Activated CD4-positive, alpha-beta T cell treated with anti-CD3 and anti-CD28 coated beads for 48 hours (primary cell): Measurements from ENCODE around the gene OR5L1.

Experiments
- DNase-seq: peaks from one replicate; pipeline ENCODE4 v3.0.0-alpha.2; 2020

The OR5L1 gene

DNA sequence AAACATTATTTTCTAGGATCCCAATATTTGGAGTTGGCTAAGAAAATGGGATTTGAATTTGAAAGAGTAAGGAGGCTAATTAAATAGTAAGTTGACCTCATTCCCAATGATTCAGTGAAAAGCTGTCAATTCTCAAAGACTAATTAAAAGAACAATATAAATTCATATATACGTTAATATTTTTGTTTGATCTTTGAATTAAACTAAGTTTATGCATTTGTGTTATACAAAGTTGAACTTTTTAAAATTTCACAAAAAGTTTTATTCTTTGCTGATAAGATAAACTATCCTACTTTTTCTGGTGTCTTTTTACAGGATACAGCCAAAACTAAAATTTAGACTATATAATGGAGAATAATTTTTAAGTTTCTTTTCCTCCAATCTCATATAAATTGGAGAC is at the start of gene OR5L1:
Gene OR5L1, plus strand, starts transcription at position 301 of the 400 bp plus-strand sequence. CDS start 100 bp downstream, outside the sequence.
- no peak for DNase-seq

DNA sequence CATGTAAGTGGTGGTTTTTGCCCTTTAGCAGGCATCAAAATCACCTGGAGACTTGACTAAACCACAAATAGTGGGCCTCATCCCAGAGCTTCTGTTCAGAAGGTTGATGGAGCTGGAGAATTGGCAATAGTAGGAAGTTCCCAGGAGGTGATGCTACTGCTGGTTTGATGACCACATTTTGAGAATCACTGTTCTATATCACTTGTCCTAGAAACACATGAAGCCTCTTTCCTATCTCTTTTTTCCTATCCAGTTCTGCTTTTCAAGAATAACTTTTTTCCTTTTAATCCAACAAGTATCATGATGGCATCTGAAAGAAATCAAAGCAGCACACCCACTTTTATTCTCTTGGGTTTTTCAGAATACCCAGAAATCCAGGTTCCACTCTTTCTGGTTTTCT is 38.0 kb upstream of the OR5L1 start, which contains the start of gene OR5D13:
Gene OR5D13, plus strand, starts transcription at position 301 of the 400 bp plus-strand sequence. Its CDS starts 0 bp downstream, at position 301.
- DNase-seq, result no peak

DNA sequence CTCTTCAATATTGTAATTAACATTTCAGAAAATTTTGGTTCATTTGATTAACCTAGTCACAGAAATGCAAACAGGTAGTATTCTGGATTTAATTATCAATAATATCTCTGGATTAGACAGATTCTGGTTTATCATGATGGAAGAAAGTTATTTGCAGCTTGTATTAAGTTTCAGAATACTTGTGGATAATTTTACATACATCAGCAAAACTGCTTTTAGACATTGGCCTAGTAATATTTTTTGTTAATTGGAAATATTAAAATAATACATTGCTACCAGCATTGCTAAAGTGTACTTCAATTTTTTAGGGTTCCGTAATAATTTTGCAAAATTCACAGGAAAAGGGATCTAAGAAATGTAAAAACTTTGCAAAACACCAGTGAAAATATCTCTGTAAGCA is 19.6 kb upstream of the OR5L1 start:
- DNase-seq, result no peak

- no peak for DNase-seq
Observed at GRCh38 chr11:55793321-55793720, 17.8 kb upstream of the OR5L1 start.

- no peak for DNase-seq
Observed at GRCh38 chr11:55795256-55795655, 15.9 kb upstream of the OR5L1 start, which contains the start of gene OR5D14. OR5D14 (plus strand) TSS chr11:55795556; CDS start chr11:55795556, 0 bp downstream.

DNA sequence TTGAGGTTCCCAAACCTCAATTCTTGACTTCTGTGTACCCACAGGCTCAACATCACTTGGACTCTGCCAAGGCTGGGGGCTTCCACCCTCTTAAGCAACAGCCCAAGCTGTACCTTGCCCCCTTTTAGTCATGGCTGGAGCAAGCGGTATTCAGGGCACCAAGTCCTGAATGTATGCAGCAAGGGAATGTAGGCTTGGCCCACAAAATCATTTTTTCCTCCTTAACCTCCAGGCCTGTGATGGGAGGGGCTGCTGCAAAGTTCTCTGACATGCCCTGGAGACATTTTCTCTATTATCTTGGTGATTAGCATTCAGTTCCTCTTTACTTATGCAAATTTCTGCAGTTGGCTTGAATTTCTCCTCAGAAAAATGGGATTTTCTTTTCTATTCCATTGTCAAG is 4.9 kb upstream of the OR5L1 start:
- no peak for DNase-seq

- no peak for DNase-seq
Observed at GRCh38 chr11:55819330-55819729, 8.2 kb downstream of the OR5L1 start, which contains the start of gene OR5D18. OR5D18 (plus strand) TSS chr11:55819630; CDS start chr11:55819630, 0 bp downstream.

- no peak for DNase-seq
Observed at GRCh38 chr11:55826919-55827318, 15.8 kb downstream of the OR5L1 start, which contains the start of gene OR5L2. OR5L2 (plus strand) TSS chr11:55827219; CDS start chr11:55827219, 0 bp downstream.

- no peak for DNase-seq
Observed at GRCh38 chr11:55838452-55838851, 27.3 kb downstream of the OR5L1 start, which contains the start of gene OR5D16. OR5D16 (plus strand) TSS chr11:55838752; CDS start chr11:55838752, 0 bp downstream.

GRCh38 chr11:55847453-55847852 is 36.3 kb downstream of the OR5L1 start:
- DNase-seq, result no peak

DNA sequence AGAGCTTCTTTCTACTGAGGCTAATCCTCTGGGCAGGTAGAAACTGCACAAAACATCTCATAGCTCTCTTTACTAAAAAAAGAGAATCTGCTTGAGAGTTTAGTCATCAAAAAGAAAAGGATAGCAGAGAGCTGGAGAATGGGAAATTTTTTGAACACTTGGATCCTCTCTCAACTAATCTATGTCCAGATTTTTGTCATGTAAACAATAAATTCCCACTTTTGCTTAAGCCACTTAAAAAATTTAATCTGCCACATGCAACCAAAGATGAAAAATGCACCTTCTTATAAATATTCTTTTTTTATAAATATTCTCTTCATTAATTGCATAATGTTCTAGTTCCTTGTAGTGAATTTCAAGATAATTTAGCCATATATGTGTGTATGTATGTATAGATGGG is 37.9 kb downstream of the OR5L1 start:
- DNase-seq, result no peak

DNA sequence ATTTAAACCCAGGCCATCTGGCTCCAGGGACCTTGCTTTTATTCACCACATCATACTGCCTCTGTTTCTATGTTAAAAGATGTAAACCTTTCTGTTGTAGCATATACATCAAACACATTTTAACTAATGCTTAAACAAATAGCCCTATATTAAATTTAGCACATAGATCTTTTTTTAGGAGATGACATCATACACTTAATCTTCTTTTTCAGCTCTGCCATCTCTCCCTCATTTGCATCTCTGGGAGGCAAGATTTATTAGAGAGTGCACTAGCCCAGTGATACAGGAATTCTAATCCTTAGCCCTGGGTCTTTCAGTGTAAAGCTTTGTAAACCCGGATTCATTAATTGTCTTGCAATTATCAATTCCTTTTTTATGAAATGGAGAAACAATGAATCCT is 41.0 kb downstream of the OR5L1 start:
- no peak for DNase-seq

- no peak for DNase-seq
Observed at GRCh38 chr11:55854704-55855103, 43.5 kb downstream of the OR5L1 start.
